ENCODE data around the gene PADI3.

GRCh38 chr1:17258758-17259130, 9.8 kb downstream of the PADI3 start:
- TF ChIP-seq CTCF (IDR thresholded peaks at IDR 0.05; ENCODE audit: insufficient read depth, low read length) (no peak), POLR2AphosphoS5 (IDR thresholded peaks at IDR 0.05; ENCODE audit: low read depth) (no peak)
